ENCODE data around the gene SERPINA5. TPM values are rescaled to one million over a fixed set of nuclear protein-coding genes. Genes with fewer than 3 reads are reported as not detected.

SERPINA5 gene, protein sequence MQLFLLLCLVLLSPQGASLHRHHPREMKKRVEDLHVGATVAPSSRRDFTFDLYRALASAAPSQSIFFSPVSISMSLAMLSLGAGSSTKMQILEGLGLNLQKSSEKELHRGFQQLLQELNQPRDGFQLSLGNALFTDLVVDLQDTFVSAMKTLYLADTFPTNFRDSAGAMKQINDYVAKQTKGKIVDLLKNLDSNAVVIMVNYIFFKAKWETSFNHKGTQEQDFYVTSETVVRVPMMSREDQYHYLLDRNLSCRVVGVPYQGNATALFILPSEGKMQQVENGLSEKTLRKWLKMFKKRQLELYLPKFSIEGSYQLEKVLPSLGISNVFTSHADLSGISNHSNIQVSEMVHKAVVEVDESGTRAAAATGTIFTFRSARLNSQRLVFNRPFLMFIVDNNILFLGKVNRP
- total RNA-seq, result 10 to 100 TPM in 3 of 4 donors, 1 to 10 TPM in 1; 4.6 to 14.4 (median 13.9) TPM
- polyA plus RNA-seq, result 13.2 TPM
- long read RNA-seq, donor 1, transcript SERPINA5-201 (6 exons, 2,337 nt), result minor isoform, 6 of 29 reads
- long read RNA-seq, donor 1, transcript SERPINA5-208 (5 exons, 2,211 nt), result major isoform, 18 of 29 reads
- long read RNA-seq, donor 1, partial matches to known transcripts, result 3 of 29 reads
- long read RNA-seq, donor 1, other reads (novel, unspliced or antisense), result 1 of 29 reads
- long read RNA-seq, donor 2, transcript SERPINA5-208 (5 exons, 2,211 nt), result major isoform, 6 of 8 reads
- long read RNA-seq, donor 2, partial matches to known transcripts, result 1 of 8 reads
- long read RNA-seq, donor 2, other reads (novel, unspliced or antisense), result 0 of 8 reads
- long read RNA-seq, donor 3, transcript SERPINA5-201 (6 exons, 2,337 nt), result minor isoform, 6 of 57 reads
- long read RNA-seq, donor 3, transcript SERPINA5-208 (5 exons, 2,211 nt), result major isoform, 22 of 57 reads
- long read RNA-seq, donor 3, partial matches to known transcripts, result 25 of 57 reads
- long read RNA-seq, donor 3, other reads (novel, unspliced or antisense), result 2 of 57 reads
- long read RNA-seq, donor 4, partial matches to known transcripts, result 0 of 1 reads
- long read RNA-seq, donor 4, other reads (novel, unspliced or antisense), result 0 of 1 reads

DNA sequence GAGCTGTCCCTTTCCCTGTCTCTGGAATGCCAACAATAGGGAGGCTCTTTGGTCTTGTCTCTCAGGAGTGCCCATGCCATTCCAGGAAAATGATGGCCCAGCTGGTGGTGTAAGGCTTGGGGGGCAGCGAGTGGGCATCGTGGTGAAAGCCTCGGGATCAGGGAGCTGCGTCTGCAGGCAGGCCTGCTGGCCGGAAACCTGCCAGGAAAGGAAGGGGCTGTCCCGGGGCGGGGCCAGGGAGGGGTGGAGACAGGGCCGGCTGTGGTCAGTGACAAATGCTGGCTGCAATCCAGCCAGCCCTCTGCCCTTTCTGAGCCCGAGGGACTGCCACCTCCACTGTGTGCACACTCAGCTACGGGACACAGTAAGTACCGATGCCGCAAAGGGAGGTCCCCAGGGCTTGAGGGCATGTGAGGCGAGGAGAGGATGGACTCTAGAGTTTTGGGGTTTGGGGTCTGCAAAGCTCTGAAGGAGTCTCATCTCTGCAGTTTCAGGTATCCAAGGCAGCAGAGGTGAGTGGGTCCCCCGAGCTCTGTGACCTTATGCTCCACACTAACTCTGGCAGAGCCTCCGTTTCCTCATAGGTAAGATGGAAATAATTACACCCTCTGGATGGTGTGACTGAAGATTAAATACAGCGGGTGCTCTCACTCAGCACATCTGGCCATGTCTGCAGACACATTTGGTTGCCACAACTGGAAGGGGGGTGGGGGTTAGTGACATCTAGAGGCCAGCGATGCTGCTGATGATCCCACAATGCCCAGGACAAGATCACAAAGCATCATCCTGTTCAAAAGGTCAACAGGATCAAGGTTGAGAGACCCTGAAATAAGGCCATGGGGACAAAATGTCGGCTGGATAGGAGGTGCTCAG, at the start of gene SERPINA5:
Gene SERPINA5 (plus strand): TSS at position 300 of the 873 bp plus-strand sequence. CDS start 5,937 bp downstream, outside the sequence.
- H3K27ac ChIP-seq (ENCODE audit: low read length), result peak within 1 kb of the TSS; percentile 19
- no peaks in the 10 kb centered on the region for H3K27me3 ChIP-seq (ENCODE audit: control insufficient read depth, insufficient read depth)
- DNase-seq, result peak; percentile 81 to 92 (median 87)
- 34% methylated on average over 18 of the region's 18 CpGs for WGBS
- peak; percentile 79 to 87 for ATAC-seq
- no peaks in the 10 kb centered on the region for H3K4me1 ChIP-seq (ENCODE audit: control insufficient read depth, insufficient read depth, low read length)
- H3K9me3 ChIP-seq (ENCODE audit: control insufficient read depth, low read length), result no peaks in the 10 kb centered on the region
- H3K4me3 ChIP-seq (ENCODE audit: low read length), result no peak within 1 kb of the TSS
- intact Hi-C loops (cut with DNase I), result no loop called here

DNA sequence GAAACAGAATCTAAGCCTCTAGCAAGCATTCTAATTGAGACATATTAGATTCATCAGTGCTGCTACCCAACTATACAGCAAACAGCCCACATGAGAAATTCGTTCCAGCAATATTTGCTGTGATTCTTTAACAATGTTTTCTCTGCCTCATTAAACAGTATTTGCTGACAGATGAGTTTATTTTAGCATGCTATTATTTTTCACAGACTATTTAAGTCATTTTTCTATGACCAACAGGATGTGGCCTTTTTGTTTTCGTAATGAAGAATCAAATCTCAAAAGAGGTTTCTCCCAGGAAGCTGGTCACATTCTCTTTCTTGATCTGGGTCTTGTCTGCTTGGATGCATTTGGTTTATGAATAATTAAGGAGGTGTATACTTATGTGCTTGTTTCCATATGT, 48.8 kb upstream of the SERPINA5 start:
- H3K4me1 ChIP-seq (ENCODE audit: control insufficient read depth, insufficient read depth, low read length), result peaks cover 1% of the 10 kb centered on the region
- 48% methylated on average over 2 of the region's 2 CpGs for WGBS
- DNase-seq, result no peak
- no peak for ATAC-seq
- intact Hi-C loops (cut with DNase I), result no loop called here
- no peak overlapping the region for H3K4me3 ChIP-seq (ENCODE audit: low read length)
- H3K9me3 ChIP-seq (ENCODE audit: control insufficient read depth, low read length), result peaks cover 2% of the 10 kb centered on the region
- no peak overlapping the region for H3K27ac ChIP-seq (ENCODE audit: low read length)
- peaks cover 4% of the 10 kb centered on the region for H3K27me3 ChIP-seq (ENCODE audit: control insufficient read depth, insufficient read depth)

DNA sequence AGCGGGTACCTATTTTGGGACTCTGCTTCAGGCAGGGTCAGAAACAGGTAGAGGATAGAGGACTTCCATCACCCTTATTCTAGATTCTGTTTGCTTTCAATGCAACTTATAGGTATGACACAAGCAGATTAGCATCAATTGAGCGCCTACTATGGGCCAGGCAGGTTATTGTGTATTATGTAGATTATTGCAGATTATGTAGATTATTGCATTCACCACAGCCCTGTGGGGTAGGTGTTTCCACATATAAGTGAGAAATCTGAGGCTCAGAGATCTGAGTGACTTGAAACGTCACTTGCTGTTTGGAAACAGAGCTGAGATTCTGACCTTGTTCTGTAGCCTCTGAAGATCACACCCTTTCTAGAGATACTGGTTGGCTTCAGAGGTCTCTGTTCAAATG, 45.7 kb upstream of the SERPINA5 start:
- no peak for DNase-seq
- no peak overlapping the region for H3K4me3 ChIP-seq (ENCODE audit: low read length)
- H3K4me1 ChIP-seq (ENCODE audit: control insufficient read depth, insufficient read depth, low read length), result peaks cover 4% of the 10 kb centered on the region
- ATAC-seq, result no peak
- intact Hi-C loops (cut with DNase I), result no loop called here
- 67% methylated on average over 3 of the region's 3 CpGs for WGBS
- H3K27me3 ChIP-seq (ENCODE audit: control insufficient read depth, insufficient read depth), result peaks cover 4% of the 10 kb centered on the region
- H3K27ac ChIP-seq (ENCODE audit: low read length), result no peak overlapping the region
- peaks cover 2% of the 10 kb centered on the region for H3K9me3 ChIP-seq (ENCODE audit: control insufficient read depth, low read length)

DNA sequence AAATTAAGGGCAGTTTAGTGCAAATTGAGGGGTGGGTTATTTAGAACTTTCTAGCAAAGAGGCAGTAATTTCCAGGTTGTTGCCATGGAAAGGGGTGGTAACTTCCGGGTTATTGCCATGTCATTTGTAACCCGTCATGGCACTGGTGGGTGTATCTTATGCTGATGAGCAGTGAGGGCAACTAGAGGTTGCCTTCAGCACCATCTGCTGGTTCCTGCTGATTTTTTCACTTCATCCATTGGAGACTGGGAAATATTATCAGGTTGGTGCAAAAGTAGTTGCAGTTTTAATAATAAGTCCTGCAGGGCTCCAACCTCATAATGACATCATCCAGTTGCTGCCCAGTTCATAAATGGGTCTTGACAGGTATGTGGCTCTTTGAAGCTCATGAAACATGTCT, 44.4 kb upstream of the SERPINA5 start:
- no peaks in the 10 kb centered on the region for H3K9me3 ChIP-seq (ENCODE audit: control insufficient read depth, low read length)
- H3K4me3 ChIP-seq (ENCODE audit: low read length), result no peak overlapping the region
- H3K27me3 ChIP-seq (ENCODE audit: control insufficient read depth, insufficient read depth), result peaks cover 4% of the 10 kb centered on the region
- peaks cover 7% of the 10 kb centered on the region for H3K4me1 ChIP-seq (ENCODE audit: control insufficient read depth, insufficient read depth, low read length)
- ATAC-seq (no peak), DNase-seq (no peak)
- WGBS, result 64% methylated on average over 2 of the region's 2 CpGs
- intact Hi-C loops (cut with DNase I), result no loop called here
- no peak overlapping the region for H3K27ac ChIP-seq (ENCODE audit: low read length)

DNA sequence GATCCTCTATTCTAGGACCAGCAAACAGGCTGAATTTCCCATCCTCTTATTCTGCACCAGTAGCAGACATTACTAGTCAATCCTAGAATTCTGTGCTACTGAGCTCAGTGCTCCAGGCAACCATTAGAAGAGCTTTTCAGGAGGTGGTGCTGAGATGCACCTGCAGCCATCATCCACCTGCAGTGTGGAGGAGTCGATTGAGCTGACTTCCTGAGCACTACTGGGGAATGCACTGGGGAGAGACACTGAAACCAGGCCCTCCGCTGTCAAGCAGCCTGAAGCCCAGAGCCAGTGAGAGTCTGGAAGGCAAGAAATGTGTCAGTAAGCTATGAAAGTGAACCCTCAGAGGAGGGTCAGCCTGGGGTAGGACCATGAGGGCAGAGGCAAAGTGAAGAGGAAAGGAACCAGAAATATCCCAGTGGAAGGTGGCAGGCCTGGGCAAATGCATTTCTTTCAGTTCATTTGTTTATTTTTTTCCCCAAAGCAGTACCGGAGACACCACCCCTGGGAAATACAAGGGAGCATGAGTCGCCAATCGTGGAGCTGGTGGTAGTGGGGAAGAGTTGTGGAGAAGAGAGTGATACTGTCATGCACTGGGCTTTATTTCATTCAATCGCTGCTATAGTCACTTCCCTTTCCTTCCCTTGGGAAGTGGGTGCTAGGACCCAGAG, 43.0 kb upstream of the SERPINA5 start:
- no peak overlapping the region for H3K27ac ChIP-seq (ENCODE audit: low read length)
- intact Hi-C loops (cut with DNase I), result no loop called here
- no peak for DNase-seq
- no peak for ATAC-seq
- no peaks in the 10 kb centered on the region for H3K9me3 ChIP-seq (ENCODE audit: control insufficient read depth, low read length)
- H3K4me3 ChIP-seq (ENCODE audit: low read length), result no peak overlapping the region
- peaks cover 2% of the 10 kb centered on the region for H3K27me3 ChIP-seq (ENCODE audit: control insufficient read depth, insufficient read depth)
- H3K4me1 ChIP-seq (ENCODE audit: control insufficient read depth, insufficient read depth, low read length), result peaks cover 7% of the 10 kb centered on the region
- WGBS, result 83% methylated on average over 6 of the region's 6 CpGs

DNA sequence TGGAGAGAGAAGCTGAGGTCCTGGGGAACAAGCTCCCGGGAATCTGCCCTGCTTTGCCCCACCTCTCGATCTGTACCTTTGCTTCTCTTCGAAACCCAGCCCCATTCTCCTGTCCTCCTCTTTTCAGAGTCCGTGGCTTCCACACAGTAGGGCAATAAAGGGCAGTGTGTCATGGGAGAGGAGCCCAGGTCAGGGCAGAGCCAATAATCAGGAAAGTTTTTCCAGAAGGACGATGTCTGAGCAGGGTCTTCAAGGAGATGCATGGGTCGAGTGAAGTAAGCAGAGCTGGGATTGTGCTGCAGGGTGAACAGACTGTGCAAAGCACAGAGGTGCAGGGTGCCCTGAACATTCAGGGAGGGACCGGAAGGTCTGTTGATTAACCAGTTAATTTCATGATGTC, 42.0 kb upstream of the SERPINA5 start:
- H3K4me1 ChIP-seq (ENCODE audit: control insufficient read depth, insufficient read depth, low read length), result peaks cover 7% of the 10 kb centered on the region
- ATAC-seq (no peak), DNase-seq (no peak)
- no peak overlapping the region for H3K4me3 ChIP-seq (ENCODE audit: low read length)
- no peaks in the 10 kb centered on the region for H3K9me3 ChIP-seq (ENCODE audit: control insufficient read depth, low read length)
- no peaks in the 10 kb centered on the region for H3K27me3 ChIP-seq (ENCODE audit: control insufficient read depth, insufficient read depth)
- WGBS, result 78% methylated on average over 7 of the region's 7 CpGs
- no peak overlapping the region for H3K27ac ChIP-seq (ENCODE audit: low read length)
- intact Hi-C loops (cut with DNase I), result no loop called here

DNA sequence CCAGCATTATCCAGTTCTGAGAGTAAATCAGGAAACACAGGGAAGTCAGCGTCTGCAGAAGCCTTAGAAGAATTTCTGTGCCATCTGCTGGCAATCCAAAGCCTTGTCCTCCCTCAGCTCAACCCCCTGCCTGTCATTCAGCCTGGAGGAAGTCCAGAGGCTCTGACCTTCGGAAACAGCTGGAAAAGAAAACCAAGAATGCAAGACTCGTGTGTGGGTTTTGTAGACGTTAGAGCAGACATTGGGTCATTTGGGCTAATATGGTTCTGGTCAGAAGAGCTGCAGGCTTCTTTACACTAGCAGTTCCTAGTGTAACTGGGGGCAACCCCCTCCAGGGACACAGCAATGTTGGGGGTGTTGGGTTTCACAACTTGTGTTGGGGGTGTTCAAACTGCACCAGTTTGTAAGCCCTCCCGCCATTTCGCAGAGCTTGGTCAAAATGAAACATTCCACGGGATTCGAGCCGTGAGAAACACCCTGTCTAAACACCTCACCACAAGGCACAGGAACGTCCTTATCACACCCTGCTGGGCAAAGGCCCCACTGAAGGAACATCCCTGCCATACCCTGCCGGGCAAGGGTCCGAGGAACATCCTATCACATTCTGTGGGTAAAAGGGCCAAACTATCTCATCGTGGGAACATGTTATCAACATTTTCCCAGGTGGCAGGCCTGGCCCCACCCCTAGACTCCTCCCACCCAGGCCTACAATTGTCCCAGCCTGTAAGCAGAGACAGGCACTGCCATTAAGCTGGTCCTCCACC, 41.0 kb upstream of the SERPINA5 start:
- H3K27me3 ChIP-seq (ENCODE audit: control insufficient read depth, insufficient read depth), result no peaks in the 10 kb centered on the region
- H3K27ac ChIP-seq (ENCODE audit: low read length), result no peak overlapping the region
- ATAC-seq, result peak; percentile 43 to 59
- no peaks in the 10 kb centered on the region for H3K9me3 ChIP-seq (ENCODE audit: control insufficient read depth, low read length)
- H3K4me1 ChIP-seq (ENCODE audit: control insufficient read depth, insufficient read depth, low read length), result peaks cover 7% of the 10 kb centered on the region
- intact Hi-C loops (cut with DNase I), result loop anchor here in 1 of 4 donors (10.0 kb wide), 1 partner anchor 115 kb away; no protein-coding TSS in a partner anchor
- no peak overlapping the region for H3K4me3 ChIP-seq (ENCODE audit: low read length)
- DNase-seq, result peak in 1 of 3 donors; percentile 39
- WGBS, result 16% methylated on average over 13 of the region's 13 CpGs

DNA sequence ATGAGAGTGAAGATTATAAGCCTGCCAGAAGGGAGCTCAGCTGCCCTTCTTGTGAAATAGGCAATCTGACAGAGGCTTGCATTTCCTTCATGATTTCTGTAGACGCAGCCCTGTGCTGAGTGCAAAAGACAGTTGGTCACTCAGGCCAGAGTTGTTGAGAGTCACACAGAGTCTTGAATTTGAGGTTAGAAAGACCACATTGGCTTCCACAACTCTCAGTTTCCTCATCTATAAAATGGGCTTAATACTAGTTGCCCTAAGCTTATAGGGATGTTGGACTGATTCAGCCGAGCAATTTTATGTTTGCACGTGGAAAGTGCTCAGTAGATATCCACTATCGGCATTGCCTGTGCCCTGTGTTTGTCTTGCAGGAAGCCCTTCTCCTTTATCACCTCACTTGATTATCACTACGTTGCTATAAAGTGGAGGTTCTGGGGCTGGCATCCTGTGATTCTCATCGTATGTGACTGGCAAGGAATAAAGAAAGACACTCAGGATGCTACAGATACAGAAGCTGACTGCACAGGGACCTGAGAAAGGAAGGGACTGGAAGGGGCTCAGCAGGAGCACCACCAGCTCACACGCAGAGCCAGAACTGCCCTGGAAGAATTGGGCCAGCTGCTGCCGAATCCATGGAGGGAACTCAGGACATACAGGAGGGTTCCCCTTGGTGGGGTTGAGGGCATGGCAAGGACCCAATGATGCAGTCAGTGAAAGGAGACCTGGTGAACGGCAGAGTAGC, 39.8 kb upstream of the SERPINA5 start:
- DNase-seq (no peak), ATAC-seq (no peak)
- H3K4me1 ChIP-seq (ENCODE audit: control insufficient read depth, insufficient read depth, low read length), result peaks cover 7% of the 10 kb centered on the region
- H3K27me3 ChIP-seq (ENCODE audit: control insufficient read depth, insufficient read depth), result no peaks in the 10 kb centered on the region
- WGBS, result 67% methylated on average over 9 of the region's 9 CpGs
- no peaks in the 10 kb centered on the region for H3K9me3 ChIP-seq (ENCODE audit: control insufficient read depth, low read length)
- intact Hi-C loops (cut with DNase I), result loop anchor here in 1 of 4 donors (10.0 kb wide), 1 partner anchor 117 kb away; no protein-coding TSS in a partner anchor
- no peak overlapping the region for H3K27ac ChIP-seq (ENCODE audit: low read length)
- no peak overlapping the region for H3K4me3 ChIP-seq (ENCODE audit: low read length)

Data from right cardiac atrium (tissue), 5 donors.